ENCODE data around the gene SLC38A8. TPM values are rescaled to one million over a fixed set of nuclear protein-coding genes. Genes with fewer than 3 reads are reported as not detected.

The SLC38A8 gene
- total and polyA plus RNA-seq, 2 donors (not counting 1 experiment from before 2014, with no cell fraction given): not detected

- 95% methylated on average over 9 of the region's 9 CpGs for WGBS (ENCODE audit: insufficient coverage)
- H2AFZ ChIP-seq (ENCODE audit: insufficient read depth, low read depth, low read length, poor library complexity, severe bottlenecking): no peak overlapping the region
- POLR2A ChIA-PET: no interaction called here
- no peak overlapping the region for H3K9ac ChIP-seq (ENCODE audit: low read length)
- no peak overlapping the region for H3K27ac ChIP-seq (ENCODE audit: low read length in 2 of 2)
- H3K4me2 ChIP-seq (replicated peaks; ENCODE audit: low read depth, low read length, poor library complexity, severe bottlenecking): no peak overlapping the region
- H3K36me3 ChIP-seq (replicated peaks in 1 of 2; ENCODE audit: control extremely low read depth in 1 of 2, control insufficient read depth in 1 of 2, extremely low read depth in 1 of 2, insufficient read depth in 2 of 2, low read length in 1 of 2): no peaks in the 10 kb centered on the region
- intact Hi-C loops (cut with micrococcal nuclease): no loop called here
- no peaks in the 10 kb centered on the region for H3K27me3 Mint-ChIP-seq
- no peak overlapping the region for H3K27ac Mint-ChIP-seq
- H3K9me3 Mint-ChIP-seq (ENCODE audit: insufficient read depth): peaks cover 9% of the 10 kb centered on the region
- no peaks in the 10 kb centered on the region for H3K79me2 ChIP-seq (ENCODE audit: control insufficient read depth, insufficient read depth, low read length)
- ATAC-seq (ENCODE audit: low read depth) (no peak), DNase-seq (no peak)
- H3K4me3 Mint-ChIP-seq: no peak overlapping the region
- no peaks in the 10 kb centered on the region for H3K4me1 ChIP-seq (ENCODE audit: control insufficient read depth in 2 of 2, insufficient read depth in 2 of 2, low read length in 2 of 2)
- H3K4me1 Mint-ChIP-seq: no peaks in the 10 kb centered on the region
- H4K20me1 ChIP-seq (ENCODE audit: control insufficient read depth, insufficient read depth, low read length, poor library complexity, severe bottlenecking): no peaks in the 10 kb centered on the region
- H3K9me3 ChIP-seq (ENCODE audit: control extremely low read depth in 1 of 3, control insufficient read depth in 2 of 3, insufficient read depth in 1 of 3, low read length in 2 of 3): peaks cover 0 to 54% (median 8%) of the 10 kb centered on the region in 3 donors
- H3K27me3 ChIP-seq (replicated peaks in 1 of 4; ENCODE audit: control extremely low read depth in 1 of 4, control insufficient read depth in 3 of 4, insufficient read depth in 4 of 4, low read length in 3 of 4): peaks cover 0 to 3% (median 0%) of the 10 kb centered on the region in 4 experiments
- TF ChIP-seq CTCF (IDR thresholded peaks at IDR 0.05): no peak
- TF ChIP-seq EZH2 (IDR thresholded peaks at IDR 0.05; ENCODE audit: borderline replicate concordance, insufficient read depth, low read depth, low read length, poor library complexity, severe bottlenecking): no peak
- no peak overlapping the region for H3K4me3 ChIP-seq (ENCODE audit: control extremely low read depth in 1 of 5, extremely low read depth in 1 of 5, insufficient read depth in 1 of 5, low read depth in 2 of 5, low read length in 4 of 5)
- CTCF ChIA-PET: no interaction called here
Observed at GRCh38 chr16:84020353-84020752, 22.2 kb downstream of the SLC38A8 start.

- WGBS (ENCODE audit: insufficient coverage): 86% methylated on average over 2 of the region's 4 CpGs
- TF ChIP-seq EZH2 (IDR thresholded peaks at IDR 0.05; ENCODE audit: borderline replicate concordance, insufficient read depth, low read depth, low read length, poor library complexity, severe bottlenecking) (no peak), CTCF (IDR thresholded peaks at IDR 0.05) (no peak)
- DNase-seq (no peak), ATAC-seq (ENCODE audit: low read depth) (no peak)
- Histone ChIP-seq H3K79me2 (ENCODE audit: control insufficient read depth, insufficient read depth, low read length) (no peaks in the 10 kb centered on the region), H2AFZ (ENCODE audit: insufficient read depth, low read depth, low read length, poor library complexity, severe bottlenecking) (no peak overlapping the region), H3K9ac (ENCODE audit: low read length) (no peak overlapping the region), H3K9me3 (ENCODE audit: control extremely low read depth in 1 of 3, control insufficient read depth in 2 of 3, insufficient read depth in 1 of 3, low read length in 2 of 3) (peaks cover 0 to 67% (median 8%) of the 10 kb centered on the region in 3 donors), H3K27me3 (replicated peaks in 1 of 4; ENCODE audit: control extremely low read depth in 1 of 4, control insufficient read depth in 3 of 4, insufficient read depth in 4 of 4, low read length in 3 of 4) (peaks cover 0 to 3% (median 0%) of the 10 kb centered on the region in 4 experiments), H3K27ac (ENCODE audit: low read length in 2 of 2) (no peak overlapping the region), H3K4me1 (ENCODE audit: control insufficient read depth in 2 of 2, insufficient read depth in 2 of 2, low read length in 2 of 2) (peaks cover 3 to 7% of the 10 kb centered on the region in 2 donors), H3K4me2 (replicated peaks; ENCODE audit: low read depth, low read length, poor library complexity, severe bottlenecking) (no peak overlapping the region), H3K4me3 (ENCODE audit: control extremely low read depth in 1 of 5, extremely low read depth in 1 of 5, insufficient read depth in 1 of 5, low read depth in 2 of 5, low read length in 4 of 5) (no peak overlapping the region), H4K20me1 (ENCODE audit: control insufficient read depth, insufficient read depth, low read length, poor library complexity, severe bottlenecking) (no peaks in the 10 kb centered on the region), H3K36me3 (replicated peaks in 1 of 2; ENCODE audit: control extremely low read depth in 1 of 2, control insufficient read depth in 1 of 2, extremely low read depth in 1 of 2, insufficient read depth in 2 of 2, low read length in 1 of 2) (no peaks in the 10 kb centered on the region)
- POLR2A ChIA-PET: no interaction called here
- intact Hi-C loops (cut with micrococcal nuclease): no loop called here
- H3K4me1 Mint-ChIP-seq: peaks cover 3% of the 10 kb centered on the region
- H3K27me3 Mint-ChIP-seq: no peaks in the 10 kb centered on the region
- no peak overlapping the region for H3K4me3 Mint-ChIP-seq
- CTCF ChIA-PET: no interaction called here
- H3K9me3 Mint-ChIP-seq (ENCODE audit: insufficient read depth): peaks cover 9% of the 10 kb centered on the region
- H3K27ac Mint-ChIP-seq: no peak overlapping the region
Observed at GRCh38 chr16:84018710-84019109, 23.9 kb downstream of the SLC38A8 start.
